GM21576 (cell line): ENCODE data around the gene BIRC5.
A peak's percentile ranks its signal among the peaks of the same experiment; 100 is the strongest.

Experiments
- ATAC-seq: cut with Tn5 transposase; IDR thresholded peaks from one replicate; pipeline ENCODE4 v1.9.1; 2021; ENCODE audit warnings: mild to moderate bottlenecking, moderate library complexity; ENCODE audit not compliant: unreplicated experiment

Gene BIRC5

GRCh38 chr17:78183916-78184315 is 30.1 kb upstream of the BIRC5 start:
- ATAC-seq = no peak

- ATAC-seq = no peak
These were observed 29.7 kb upstream of the BIRC5 start for GRCh38 chr17:78184351-78184750.

GRCh38 chr17:78184868-78185267 is 29.2 kb upstream of the BIRC5 start:
- no peak for ATAC-seq

- no peak for ATAC-seq
These were observed 27.9 kb upstream of the BIRC5 start for GRCh38 chr17:78185981-78186691.

GRCh38 chr17:78186692-78187595 is 27.1 kb upstream of the BIRC5 start, which contains the start of the genes AFMID and TK1:
Gene AFMID (plus strand): TSS chr17:78187362. CDS start chr17:78187371, 9 bp downstream.
Gene TK1 (minus strand): TSS chr17:78187052. CDS start chr17:78186994, 58 bp downstream.
- ATAC-seq = peak; percentile 82

GRCh38 chr17:78196716-78197115 is 17.3 kb upstream of the BIRC5 start:
- ATAC-seq = no peak

- no peak for ATAC-seq
These were observed 16.8 kb upstream of the BIRC5 start for GRCh38 chr17:78197147-78197832.

GRCh38 chr17:78200451-78200850 is 13.6 kb upstream of the BIRC5 start:
- ATAC-seq = no peak

- no peak for ATAC-seq
These were observed 11.4 kb upstream of the BIRC5 start for GRCh38 chr17:78202666-78203065.

- ATAC-seq = no peak
These were observed 9.5 kb upstream of the BIRC5 start for GRCh38 chr17:78204387-78205123.

- no peak for ATAC-seq
These were observed 8.8 kb upstream of the BIRC5 start for GRCh38 chr17:78205124-78205775.

GRCh38 chr17:78206298-78206697 is 7.8 kb upstream of the BIRC5 start:
- ATAC-seq = no peak

- no peak for ATAC-seq
These were observed 5.6 kb upstream of the BIRC5 start for GRCh38 chr17:78208486-78208885.

- no peak for ATAC-seq
These were observed 3.9 kb upstream of the BIRC5 start for GRCh38 chr17:78210111-78210510.

GRCh38 chr17:78211032-78211431 is 3.0 kb upstream of the BIRC5 start:
- no peak for ATAC-seq

GRCh38 chr17:78214706-78215061 is 631 bp downstream of the BIRC5 start:
- no peak for ATAC-seq

- no peak for ATAC-seq
These were observed 5.5 kb downstream of the BIRC5 start for GRCh38 chr17:78219396-78220150.

GRCh38 chr17:78223061-78223460 is 9.0 kb downstream of the BIRC5 start:
- ATAC-seq = no peak

GRCh38 chr17:78223765-78224164 is 9.7 kb downstream of the BIRC5 start:
- ATAC-seq = no peak
